Measurements from ENCODE around the gene UGT1A9. TPM values are rescaled to one million over a fixed set of nuclear protein-coding genes. Genes with fewer than 3 reads are reported as not detected.

Gene UGT1A9
- total and polyA plus RNA-seq, 2 experiments from 2014 or later: not detected

DNA sequence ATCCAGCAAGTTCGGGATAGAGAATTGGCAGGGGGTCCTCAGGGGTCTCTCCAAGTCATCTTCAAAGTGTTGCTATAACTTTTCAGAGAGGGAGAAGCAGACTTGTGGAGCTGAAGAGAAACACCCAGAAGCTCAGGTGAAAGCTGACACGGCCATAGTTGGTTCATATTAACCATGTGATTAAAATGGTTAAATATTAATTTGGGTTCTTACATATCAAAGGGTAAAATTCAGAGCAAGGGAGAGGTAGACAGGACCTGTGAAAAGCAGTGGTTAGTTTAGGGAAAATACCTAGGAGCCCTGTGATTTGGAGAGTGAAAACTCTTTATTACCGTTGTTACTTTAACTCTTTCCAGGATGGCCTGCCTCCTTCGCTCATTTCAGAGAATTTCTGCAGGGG, 20.9 kb downstream of the UGT1A9 start, which contains the start of gene UGT1A6:
Gene UGT1A6, plus strand, starts transcription at position 243 of the 400 bp plus-strand sequence. Its CDS starts 115 bp downstream, at position 358.
- Mint-ChIP-seq H3K4me3 (no peak within 1 kb of the TSS), H3K27me3 (ENCODE audit: insufficient read depth, low read depth, poor library complexity) (peaks cover 2% of the 10 kb centered on the region), H3K4me1 (peaks cover 20% of the 10 kb centered on the region), H3K9me3 (no peaks in the 10 kb centered on the region), H3K27ac (no peak within 1 kb of the TSS), H3K36me3 (ENCODE audit: low read depth) (no peaks in the 10 kb centered on the region; the same call in 2 of the 3 replicates)
- H3K27ac ChIP-seq (ENCODE audit: low read depth): no peak within 1 kb of the TSS
- no peaks in the 10 kb centered on the region for H3K79me2 ChIP-seq (replicated peaks; ENCODE audit: insufficient read depth)
- no peaks in the 10 kb centered on the region for H3F3A ChIP-seq (replicated peaks; ENCODE audit: low read depth)
- no peaks in the 10 kb centered on the region for H3K27me3 ChIP-seq (ENCODE audit: insufficient read depth)
- peaks cover 7% of the 10 kb centered on the region; the same call in 1 of the 2 replicates for H3K4me1 ChIP-seq (ENCODE audit: insufficient read depth)
- no peak for ATAC-seq
- TF ChIP-seq EZH2 (IDR thresholded peaks at IDR 0.05; ENCODE audit: low read depth, unreplicated experiment) (no peak), JUNB (IDR thresholded peaks at IDR 0.05; ENCODE audit: unreplicated experiment) (no peak), NANOG (IDR thresholded peaks at IDR 0.05; ENCODE audit: borderline replicate concordance) (no peak)
- TF ChIP-seq, protein P1, sequence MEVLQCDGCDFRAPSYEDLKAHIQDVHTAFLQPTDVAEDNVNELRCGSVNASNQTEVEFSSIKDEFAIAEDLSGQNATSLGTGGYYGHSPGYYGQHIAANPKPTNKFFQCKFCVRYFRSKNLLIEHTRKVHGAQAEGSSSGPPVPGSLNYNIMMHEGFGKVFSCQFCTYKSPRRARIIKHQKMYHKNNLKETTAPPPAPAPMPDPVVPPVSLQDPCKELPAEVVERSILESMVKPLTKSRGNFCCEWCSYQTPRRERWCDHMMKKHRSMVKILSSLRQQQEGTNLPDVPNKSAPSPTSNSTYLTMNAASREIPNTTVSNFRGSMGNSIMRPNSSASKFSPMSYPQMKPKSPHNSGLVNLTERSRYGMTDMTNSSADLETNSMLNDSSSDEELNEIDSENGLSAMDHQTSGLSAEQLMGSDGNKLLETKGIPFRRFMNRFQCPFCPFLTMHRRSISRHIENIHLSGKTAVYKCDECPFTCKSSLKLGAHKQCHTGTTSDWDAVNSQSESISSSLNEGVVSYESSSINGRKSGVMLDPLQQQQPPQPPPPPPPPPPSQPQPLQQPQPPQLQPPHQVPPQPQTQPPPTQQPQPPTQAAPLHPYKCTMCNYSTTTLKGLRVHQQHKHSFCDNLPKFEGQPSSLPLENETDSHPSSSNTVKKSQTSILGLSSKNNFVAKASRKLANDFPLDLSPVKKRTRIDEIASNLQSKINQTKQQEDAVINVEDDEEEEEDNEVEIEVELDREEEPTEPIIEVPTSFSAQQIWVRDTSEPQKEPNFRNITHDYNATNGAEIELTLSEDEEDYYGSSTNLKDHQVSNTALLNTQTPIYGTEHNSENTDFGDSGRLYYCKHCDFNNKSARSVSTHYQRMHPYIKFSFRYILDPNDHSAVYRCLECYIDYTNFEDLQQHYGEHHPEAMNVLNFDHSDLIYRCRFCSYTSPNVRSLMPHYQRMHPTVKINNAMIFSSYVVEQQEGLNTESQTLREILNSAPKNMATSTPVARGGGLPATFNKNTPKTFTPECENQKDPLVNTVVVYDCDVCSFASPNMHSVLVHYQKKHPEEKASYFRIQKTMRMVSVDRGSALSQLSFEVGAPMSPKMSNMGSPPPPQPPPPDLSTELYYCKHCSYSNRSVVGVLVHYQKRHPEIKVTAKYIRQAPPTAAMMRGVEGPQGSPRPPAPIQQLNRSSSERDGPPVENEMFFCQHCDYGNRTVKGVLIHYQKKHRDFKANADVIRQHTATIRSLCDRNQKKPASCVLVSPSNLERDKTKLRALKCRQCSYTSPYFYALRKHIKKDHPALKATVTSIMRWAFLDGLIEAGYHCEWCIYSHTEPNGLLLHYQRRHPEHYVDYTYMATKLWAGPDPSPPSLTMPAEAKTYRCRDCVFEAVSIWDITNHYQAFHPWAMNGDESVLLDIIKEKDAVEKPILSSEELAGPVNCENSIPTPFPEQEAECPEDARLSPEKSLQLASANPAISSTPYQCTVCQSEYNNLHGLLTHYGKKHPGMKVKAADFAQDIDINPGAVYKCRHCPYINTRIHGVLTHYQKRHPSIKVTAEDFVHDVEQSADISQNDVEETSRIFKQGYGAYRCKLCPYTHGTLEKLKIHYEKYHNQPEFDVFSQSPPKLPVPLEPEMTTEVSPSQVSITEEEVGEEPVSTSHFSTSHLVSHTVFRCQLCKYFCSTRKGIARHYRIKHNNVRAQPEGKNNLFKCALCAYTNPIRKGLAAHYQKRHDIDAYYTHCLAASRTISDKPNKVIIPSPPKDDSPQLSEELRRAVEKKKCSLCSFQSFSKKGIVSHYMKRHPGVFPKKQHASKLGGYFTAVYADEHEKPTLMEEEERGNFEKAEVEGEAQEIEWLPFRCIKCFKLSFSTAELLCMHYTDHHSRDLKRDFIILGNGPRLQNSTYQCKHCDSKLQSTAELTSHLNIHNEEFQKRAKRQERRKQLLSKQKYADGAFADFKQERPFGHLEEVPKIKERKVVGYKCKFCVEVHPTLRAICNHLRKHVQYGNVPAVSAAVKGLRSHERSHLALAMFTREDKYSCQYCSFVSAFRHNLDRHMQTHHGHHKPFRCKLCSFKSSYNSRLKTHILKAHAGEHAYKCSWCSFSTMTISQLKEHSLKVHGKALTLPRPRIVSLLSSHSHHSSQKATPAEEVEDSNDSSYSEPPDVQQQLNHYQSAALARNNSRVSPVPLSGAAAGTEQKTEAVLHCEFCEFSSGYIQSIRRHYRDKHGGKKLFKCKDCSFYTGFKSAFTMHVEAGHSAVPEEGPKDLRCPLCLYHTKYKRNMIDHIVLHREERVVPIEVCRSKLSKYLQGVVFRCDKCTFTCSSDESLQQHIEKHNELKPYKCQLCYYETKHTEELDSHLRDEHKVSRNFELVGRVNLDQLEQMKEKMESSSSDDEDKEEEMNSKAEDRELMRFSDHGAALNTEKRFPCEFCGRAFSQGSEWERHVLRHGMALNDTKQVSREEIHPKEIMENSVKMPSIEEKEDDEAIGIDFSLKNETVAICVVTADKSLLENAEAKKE (CRISPR knock-in tag; IDR thresholded peaks at IDR 0.05): no peak
- no peaks in the 10 kb centered on the region for H4K20me1 ChIP-seq (replicated peaks; ENCODE audit: insufficient read depth)
- H3K4me3 ChIP-seq: no peak within 1 kb of the TSS
- no peak within 1 kb of the TSS for H2AFZ ChIP-seq
- H3K9me2 ChIP-seq (ENCODE audit: insufficient read depth): peaks cover 16% of the 10 kb centered on the region; the same call in 1 of the 2 replicates
- H3K4me2 ChIP-seq: no peak within 1 kb of the TSS
- H3K36me3 ChIP-seq (ENCODE audit: insufficient read depth): no peaks in the 10 kb centered on the region
- no peak for DNase-seq (ENCODE audit: low spot score)

DNA sequence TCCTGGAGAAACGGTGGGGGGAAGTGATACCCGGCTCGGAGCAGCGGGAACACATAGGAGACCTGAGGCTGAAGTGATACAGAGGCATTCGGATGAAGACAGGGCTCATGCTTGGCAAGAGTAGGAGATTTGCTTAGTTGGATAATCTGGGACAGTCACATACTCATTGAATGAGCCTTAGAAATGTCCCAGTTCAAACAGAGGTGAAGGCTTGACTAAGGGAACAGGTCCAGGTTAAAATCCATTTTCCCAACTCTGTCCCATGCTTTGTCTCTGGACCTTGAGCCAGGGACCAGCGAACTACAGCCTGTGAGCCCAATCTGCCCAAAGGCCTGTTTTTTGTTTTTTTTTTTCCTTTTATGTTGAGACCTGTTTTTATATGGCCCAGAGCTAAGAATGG, 22.3 kb downstream of the UGT1A9 start:
- Histone ChIP-seq H3K36me3 (ENCODE audit: insufficient read depth) (no peaks in the 10 kb centered on the region), H3F3A (replicated peaks; ENCODE audit: low read depth) (no peaks in the 10 kb centered on the region), H3K4me2 (no peak overlapping the region), H3K9me2 (ENCODE audit: insufficient read depth) (peaks cover 16% of the 10 kb centered on the region; the same call in 1 of the 2 replicates), H3K27me3 (ENCODE audit: insufficient read depth) (no peaks in the 10 kb centered on the region), H2AFZ (no peak overlapping the region), H4K20me1 (replicated peaks; ENCODE audit: insufficient read depth) (no peaks in the 10 kb centered on the region), H3K27ac (ENCODE audit: low read depth) (no peak overlapping the region), H3K4me1 (ENCODE audit: insufficient read depth) (peaks cover 7% of the 10 kb centered on the region; the same call in 1 of the 2 replicates), H3K4me3 (no peak overlapping the region), H3K79me2 (replicated peaks; ENCODE audit: insufficient read depth) (no peaks in the 10 kb centered on the region)
- no peaks in the 10 kb centered on the region for H3K9me3 Mint-ChIP-seq
- no peaks in the 10 kb centered on the region for H3K36me3 Mint-ChIP-seq (ENCODE audit: low read depth)
- peaks cover 17% of the 10 kb centered on the region for H3K4me1 Mint-ChIP-seq
- no peak overlapping the region for H3K4me3 Mint-ChIP-seq
- DNase-seq (ENCODE audit: low spot score) (no peak), ATAC-seq (no peak)
- peaks cover 2% of the 10 kb centered on the region for H3K27me3 Mint-ChIP-seq (ENCODE audit: insufficient read depth, low read depth, poor library complexity)
- H3K27ac Mint-ChIP-seq: no peak overlapping the region
- TF ChIP-seq STAT1 (IDR thresholded peaks at IDR 0.05; ENCODE audit: unreplicated experiment): no peak
- TF ChIP-seq, protein P2, sequence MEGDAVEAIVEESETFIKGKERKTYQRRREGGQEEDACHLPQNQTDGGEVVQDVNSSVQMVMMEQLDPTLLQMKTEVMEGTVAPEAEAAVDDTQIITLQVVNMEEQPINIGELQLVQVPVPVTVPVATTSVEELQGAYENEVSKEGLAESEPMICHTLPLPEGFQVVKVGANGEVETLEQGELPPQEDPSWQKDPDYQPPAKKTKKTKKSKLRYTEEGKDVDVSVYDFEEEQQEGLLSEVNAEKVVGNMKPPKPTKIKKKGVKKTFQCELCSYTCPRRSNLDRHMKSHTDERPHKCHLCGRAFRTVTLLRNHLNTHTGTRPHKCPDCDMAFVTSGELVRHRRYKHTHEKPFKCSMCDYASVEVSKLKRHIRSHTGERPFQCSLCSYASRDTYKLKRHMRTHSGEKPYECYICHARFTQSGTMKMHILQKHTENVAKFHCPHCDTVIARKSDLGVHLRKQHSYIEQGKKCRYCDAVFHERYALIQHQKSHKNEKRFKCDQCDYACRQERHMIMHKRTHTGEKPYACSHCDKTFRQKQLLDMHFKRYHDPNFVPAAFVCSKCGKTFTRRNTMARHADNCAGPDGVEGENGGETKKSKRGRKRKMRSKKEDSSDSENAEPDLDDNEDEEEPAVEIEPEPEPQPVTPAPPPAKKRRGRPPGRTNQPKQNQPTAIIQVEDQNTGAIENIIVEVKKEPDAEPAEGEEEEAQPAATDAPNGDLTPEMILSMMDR (conservative IDR thresholded peaks at IDR 0.05; ENCODE audit: low read depth in 2 of 2): no peak

All from GM23338 (cell line).